HG02938 (cell line): Measurements from ENCODE around the gene FASN.

ENCODE experiments used
- ATAC-seq: cut with Tn5 transposase; IDR thresholded peaks from one replicate; pipeline ENCODE4 v1.9.1; 2021; ENCODE audit warnings: mild to moderate bottlenecking, moderate library complexity; ENCODE audit not compliant: unreplicated experiment

The FASN gene

DNA sequence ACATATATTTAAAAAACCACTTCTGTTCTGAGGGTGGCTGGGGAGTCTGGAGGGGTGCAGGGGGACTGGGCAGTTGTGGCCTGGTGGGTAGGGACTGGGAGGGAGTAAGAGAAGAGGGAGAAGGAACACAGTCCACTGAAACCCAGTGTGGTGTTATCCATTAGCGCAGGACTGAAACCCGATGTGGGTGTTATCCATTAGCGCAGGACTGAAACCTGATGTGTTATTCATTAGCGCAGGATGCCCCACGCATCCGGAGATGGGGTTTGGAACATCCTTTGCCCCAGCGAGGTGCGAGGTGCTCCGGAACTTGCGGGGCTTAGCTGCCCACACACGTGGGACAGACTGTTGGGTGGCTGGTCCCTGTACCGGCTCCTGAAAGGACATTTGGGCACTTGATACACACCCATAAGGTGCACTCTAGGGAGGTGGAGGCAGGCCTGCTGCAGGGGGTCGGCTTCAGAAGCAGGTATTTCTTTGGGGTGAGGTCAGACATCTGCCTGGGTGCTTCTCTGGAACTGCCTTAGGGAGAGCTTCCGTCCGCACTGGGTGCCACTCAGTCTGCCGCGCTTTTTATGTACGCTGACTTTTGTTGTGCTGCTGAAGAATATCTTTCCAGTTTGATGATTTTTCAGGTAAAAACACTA, 20.3 kb upstream of the FASN start:
- ATAC-seq: no peak

DNA sequence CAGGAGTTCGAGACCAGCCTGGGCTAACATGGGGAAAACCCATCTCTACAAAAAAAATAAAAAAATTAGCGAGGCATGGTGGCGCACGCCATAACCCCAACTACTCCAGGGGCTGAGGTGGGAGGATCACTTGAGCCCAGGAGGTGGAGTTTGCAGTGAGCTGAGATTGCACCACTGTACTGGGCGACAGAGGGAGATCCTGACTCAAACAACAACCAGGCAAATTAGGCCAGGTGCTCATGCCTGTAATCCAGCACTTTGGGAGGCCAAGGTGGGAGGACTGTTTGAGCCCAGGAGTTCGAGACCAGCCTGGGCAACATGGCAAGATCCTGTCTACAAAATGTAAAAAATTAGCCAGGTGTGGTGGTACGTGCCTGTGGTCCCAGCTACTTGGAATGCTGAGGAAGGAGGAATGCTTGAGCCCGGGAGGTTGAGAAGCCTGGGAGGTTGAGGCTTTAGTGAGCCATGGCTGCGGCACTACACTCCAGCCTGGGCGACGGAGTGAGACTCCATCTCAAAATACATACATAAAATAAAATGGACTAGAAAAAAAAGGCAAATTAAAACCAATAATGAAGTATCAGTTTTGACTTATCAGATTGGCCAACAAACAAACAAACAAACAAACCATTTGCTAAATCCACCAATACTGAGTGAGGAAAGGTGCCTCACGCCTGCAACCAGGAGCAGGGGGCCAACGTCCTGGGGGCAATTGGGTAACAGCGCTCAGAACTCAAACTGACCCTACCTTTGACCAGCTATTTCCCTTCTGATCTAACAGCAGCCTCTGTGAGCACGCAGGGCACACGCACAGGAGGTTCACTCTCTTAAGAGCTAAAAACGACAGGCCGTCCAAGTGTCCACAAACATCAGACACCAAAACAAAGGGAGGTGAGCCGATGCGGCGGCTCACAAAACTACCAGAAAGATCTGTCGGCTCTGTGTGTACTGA, 19.4 kb upstream of the FASN start:
- ATAC-seq: no peak

DNA sequence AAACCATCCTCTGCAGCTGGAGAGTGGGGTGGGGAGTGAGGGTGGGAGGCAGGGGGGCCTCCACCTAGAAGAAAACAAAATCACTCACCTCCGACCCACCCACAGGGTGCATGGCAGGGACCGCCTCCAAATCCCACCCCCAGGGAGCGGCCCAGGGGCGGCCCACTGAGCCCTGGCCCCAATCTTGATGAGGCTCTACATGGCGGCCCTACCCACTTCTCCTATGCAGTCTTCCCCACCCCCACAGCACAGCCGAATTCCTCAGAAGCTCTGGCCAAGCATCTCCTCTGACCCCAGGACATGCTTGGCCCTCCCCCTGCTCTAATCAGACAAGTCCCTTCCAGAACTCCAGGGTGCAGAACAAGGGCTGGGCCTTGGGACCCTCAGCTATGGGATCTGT, 18.2 kb upstream of the FASN start:
- ATAC-seq: no peak

DNA sequence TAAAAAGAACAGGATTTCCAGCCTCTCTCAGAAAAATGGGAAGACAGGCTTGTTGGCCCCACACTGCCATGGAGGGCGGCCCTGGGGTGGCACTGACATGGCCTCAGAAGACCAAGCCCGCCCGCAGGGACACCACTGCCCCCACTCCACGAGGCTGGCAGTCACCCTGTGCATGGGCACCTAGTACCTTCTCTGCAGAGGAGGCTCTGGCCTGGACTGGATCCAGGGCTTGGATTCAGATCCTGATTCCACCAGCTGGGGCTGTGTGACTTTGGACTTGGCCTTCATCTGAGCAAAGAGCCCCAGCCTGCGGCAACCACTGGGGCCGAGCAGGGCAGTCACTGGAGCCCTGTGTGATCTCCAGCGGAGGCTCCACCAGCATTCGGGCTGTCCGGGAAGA, 16.8 kb upstream of the FASN start:
- ATAC-seq: no peak

DNA sequence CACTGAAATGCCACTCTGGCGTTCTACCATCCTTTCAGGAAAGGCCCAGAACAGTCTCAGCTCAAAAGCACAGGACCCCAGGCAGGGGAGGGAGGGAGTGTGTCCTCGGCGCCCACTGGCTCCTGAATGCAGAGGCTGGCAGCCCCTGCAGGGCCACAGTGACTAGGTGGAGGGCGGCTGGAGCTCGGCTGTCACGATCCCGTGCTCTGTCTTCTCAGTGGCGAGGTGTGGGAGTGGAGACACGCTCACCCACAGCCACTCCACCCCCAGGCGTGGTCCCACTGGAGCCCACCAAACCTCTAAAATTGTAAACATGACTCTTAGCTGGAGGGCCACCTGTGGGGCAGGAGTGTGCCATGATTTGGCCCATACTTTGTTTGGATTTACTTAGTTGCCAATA, 16.4 kb upstream of the FASN start:
- no peak for ATAC-seq

DNA sequence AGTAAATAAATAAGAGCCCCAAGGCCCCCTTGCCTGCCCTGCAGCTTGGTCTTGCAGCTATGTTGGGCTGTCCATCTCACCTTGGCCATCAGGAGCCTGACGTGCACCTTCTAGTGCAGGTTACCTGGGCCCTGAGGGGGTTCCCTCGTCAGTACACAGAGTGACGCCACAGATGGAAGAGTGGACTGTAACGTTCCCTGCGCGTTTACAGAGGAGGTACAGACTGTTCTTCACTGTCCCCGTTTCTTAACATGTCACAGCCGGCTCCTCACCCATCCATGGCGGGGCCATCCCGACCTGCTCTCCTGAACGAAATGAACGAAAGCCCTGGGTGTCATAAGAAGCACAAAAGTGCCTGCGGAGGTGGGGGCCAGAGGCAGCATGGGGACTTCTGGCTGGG, 15.9 kb upstream of the FASN start:
- ATAC-seq: no peak

DNA sequence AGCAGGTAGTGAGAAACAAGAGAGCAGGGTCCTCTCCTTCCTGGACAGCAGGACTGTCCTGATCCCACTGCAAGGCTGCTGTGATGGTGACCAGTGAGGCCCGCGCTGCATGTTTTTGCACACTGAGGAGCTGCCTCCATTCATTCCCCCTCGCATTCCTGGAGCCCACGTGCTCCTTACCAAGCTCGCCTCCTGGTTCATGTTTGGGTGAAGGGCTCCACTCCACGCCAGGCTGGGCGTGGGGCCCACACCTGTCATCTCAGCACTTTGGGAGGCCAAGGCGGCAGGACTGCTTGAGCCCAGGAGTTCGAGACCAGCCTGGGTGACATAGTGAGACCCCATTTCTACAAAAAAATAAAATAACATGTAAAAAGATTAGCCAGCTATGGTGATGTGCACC, 15.4 kb upstream of the FASN start:
- no peak for ATAC-seq

DNA sequence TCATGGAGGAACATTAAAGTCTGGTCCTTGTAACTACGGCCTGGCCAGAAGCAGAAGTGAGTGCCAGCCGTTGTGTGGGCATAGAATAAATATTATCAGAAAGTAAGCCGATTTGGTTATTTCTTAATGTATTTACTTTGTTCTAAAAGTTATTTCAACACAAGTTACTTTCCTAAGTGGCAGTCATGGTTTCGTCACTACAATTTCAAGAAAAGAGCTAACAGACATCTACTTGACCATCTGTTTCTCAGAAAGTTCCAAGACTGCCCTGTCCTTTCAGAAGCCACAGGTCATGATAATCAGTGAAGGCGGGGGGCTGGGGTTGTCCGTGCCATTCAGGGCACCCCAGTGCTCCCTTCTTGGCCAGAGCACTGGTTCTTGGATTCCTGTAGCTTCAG, 14.9 kb upstream of the FASN start:
- ATAC-seq: no peak

DNA sequence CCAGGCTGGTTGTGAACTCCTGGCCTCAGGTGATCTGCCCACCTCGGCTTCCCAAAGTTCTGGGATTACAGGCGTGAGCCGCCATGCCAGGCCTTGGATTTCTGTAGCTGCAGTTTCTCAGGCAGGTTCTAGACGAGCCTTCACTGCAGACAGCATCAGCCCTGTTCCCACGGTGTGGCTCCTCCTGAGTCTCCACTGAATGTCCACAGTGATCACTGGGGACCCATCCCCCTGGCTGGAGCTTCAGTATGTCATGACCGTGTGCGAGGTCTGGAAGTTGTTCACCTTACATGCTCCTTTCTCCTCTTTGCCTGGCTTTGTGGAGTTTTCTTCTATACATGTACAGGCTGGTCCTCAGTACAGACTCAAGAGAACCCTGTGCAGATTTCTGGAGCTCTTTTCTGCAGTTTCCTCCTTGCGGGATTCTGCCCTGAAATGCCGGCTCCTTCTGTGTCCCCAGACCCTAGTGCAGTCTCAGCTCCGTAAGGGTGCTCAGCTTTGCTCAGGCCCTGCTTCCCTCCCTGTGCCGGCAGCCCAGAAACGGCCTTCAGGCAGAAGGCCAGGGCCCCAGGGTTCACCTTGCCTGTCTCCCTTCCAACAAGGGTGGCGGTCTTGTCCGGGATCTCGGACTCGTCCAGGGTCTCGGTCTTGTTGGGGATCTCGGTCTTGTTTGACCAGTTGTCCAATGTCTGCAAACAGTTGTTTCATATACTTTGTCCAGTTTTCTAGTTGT, 14.3 kb upstream of the FASN start:
- no peak for ATAC-seq

DNA sequence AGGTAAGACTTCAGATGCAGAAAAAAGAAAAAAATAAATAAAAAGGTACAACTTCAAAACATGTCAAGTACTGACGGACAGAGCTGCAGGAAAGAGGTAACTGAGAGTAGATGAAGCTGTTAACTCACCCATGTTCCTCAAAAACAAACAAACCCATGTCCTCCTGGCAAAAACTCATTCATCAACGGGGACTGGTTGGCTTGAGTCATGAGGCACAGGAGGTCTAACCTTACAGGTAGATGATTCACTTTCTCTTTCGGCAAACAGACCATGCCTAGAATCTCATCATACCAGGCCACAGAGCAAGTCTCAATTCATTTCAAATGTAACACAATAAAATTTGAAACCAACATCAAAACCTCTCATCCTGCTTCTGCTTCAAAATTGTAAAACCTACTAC, 12.3 kb upstream of the FASN start:
- no peak for ATAC-seq

DNA sequence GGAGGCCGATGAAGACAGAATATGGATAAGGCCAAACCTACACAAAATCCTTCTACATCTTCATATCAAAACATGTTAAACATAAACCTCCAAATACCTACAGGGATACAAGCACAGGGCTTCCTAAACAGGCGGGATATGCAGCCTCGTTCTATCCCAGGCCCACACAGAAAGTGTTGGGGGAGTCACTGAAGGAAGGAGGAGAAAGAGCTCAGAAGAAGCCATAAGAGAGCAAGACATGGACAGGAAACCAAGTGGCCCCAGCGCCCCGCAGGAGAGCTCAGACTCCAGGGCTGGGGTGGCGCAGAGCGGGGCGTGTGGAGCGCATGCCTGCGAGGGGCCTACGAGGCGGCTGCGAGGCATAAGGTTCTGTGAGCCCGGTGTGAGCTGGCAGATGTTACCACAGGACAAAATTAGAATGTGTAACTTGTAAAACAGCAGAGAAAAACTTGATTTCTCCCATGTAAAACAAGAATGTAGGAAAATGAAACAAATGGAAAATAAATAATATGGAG, 11.0 kb upstream of the FASN start:
- ATAC-seq: no peak

DNA sequence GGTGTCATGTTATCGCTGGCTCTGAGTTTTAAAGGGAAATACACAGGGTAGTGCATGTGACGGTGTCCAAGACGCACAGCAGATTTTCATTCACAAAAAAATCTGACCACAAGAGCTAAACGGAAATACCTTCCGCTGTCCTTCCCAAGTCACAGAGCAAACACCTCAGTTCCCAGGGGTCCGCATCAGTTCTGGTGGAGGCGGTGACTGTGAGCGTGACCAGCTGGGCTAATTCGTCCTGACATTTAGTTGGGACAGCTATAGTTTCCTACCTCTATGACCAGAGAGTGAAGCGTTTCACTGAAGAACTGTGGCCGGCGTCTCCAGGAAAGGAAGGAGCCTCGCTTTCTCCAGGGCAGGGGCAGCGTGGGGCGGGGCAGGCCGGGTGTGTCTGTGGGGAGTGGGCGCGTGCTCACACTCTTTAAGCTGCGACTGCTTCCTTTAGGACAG, 10.5 kb upstream of the FASN start:
- ATAC-seq: no peak

DNA sequence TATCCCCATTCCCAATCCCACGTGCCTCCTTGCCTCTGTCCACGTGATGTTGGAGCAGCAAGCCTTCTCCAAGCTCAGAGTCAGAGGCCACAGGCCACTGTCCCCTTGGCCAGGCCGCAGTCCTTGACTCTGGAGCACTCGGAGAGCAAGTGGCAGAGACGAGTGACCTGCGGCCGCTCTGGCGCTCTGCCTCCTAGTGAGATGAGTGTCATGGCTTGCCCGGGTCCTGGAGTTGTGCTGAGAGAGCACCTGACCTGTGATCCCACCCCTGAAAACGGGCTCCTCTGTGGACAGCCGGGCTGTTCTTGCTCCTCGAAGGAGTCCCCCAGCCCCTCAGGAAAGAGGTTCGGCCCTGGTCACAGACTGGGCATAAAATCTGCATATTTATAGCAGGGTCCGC, 10.0 kb upstream of the FASN start:
- no peak for ATAC-seq

DNA sequence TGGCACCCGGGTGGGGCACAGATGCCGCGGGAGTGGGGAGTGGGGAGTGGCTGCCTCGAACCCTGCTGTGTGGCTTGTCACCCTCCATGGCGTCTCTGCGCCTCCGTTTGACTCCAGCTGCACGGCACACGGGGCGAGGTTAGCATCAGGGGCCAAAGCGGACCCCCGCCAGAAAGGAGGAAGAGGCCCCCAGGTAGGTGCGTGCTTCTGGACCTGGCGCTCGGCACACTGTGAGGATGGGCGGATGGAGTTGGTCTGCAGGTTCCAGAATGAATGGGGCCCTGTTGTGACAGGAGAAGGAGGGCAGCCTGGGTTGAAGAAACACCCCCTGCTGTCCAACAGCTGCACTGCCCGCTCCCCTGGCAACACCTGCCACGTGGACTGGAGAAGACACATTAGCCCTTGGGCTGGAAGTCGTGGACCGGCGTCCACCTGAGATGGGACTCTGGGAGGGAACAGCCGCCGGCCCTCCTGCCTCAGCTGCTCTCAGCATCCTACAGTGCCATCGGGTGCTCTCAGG, 9.4 kb upstream of the FASN start:
- no peak for ATAC-seq

DNA sequence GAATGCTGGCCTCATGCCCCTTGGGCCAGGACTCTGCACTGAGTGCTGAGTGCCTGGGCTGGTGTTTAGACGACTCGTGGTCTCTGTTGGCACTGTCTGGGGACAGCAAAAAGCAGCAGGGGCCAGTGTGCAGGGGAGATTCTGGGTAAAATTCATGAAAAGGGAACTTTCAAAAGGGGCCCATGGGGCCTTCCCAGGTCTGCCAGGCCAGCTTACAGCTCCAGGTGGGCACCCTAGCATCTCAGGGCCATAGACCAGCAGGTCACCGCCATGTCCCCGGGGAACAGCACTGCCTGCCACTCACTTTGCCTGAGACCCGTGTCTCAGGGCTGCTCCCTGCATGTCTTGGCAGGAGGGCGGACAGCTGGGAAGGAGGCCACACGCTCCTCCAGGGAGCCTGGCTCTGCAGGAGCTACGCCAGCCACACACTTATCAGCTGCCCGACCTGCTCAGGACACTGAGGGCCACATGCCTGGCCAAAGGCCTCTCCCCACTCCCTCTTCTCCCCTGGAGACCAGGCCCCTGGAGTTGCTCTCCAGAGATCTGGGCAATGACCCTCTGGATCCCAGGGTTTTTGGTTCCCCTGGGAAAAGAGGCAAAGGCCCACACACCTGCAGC, 8.8 kb upstream of the FASN start:
- no peak for ATAC-seq

DNA sequence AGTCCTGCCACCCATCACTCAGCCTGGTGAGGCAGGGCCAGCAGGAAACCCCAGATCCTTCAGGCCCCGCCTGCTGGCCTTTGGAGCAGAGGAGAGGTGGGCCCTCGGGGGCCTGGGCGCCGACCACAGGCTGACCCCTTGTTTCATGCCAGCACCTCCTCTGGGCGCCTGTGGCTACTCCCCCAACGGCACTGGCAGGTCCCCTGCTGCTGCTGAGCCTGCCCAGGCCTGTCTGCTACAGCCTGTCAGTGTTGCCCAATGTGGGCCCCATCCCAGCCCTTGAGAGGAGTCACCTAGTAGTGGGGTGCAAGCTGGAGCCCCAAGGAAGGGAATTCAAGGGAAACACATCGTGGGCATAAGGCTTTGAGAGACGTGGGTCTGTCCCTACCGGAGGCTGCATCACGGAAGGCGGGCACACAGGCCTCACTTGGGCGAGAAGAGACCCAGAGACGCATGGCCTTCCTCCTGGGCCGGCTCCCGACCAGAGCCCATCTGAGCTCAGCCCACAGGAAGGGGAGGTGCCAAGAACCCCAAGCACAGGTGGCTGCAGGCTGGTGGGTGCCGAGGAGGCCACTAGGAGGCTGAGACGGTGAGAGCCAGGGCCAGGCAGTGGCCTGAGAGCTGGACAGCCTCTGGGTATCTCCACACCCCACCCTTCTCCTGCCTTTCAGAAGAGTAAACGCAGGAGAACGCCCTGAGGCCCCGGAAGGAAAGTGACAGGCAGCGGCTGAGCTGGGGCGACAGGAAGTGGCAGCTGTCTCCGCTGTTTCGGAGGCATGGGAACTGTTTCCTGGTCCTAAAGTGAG, 8.0 kb upstream of the FASN start:
- peak; percentile 79 for ATAC-seq

DNA sequence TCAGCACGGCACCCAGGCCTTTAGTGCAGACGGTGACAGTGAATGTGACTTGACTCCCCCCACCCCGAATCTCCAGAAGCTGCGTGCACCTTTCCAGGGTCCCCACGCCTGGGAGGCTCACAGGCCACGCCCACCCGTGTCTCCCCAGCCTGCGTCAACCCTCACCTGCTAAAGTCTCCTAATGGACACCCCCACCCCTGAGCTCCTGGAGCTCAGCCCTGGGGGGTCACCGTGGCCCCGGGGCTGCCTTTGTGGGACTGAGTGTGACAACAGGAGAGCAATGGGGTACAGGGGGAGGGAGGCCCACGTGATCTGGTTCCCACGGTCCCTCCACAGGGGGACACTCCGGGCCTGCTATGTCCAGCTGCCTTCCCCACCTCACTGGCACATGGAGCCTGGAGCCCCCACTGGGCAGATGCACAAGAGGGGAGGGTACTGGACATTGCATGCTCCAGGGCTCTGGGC, 7.4 kb upstream of the FASN start:
- ATAC-seq: no peak

DNA sequence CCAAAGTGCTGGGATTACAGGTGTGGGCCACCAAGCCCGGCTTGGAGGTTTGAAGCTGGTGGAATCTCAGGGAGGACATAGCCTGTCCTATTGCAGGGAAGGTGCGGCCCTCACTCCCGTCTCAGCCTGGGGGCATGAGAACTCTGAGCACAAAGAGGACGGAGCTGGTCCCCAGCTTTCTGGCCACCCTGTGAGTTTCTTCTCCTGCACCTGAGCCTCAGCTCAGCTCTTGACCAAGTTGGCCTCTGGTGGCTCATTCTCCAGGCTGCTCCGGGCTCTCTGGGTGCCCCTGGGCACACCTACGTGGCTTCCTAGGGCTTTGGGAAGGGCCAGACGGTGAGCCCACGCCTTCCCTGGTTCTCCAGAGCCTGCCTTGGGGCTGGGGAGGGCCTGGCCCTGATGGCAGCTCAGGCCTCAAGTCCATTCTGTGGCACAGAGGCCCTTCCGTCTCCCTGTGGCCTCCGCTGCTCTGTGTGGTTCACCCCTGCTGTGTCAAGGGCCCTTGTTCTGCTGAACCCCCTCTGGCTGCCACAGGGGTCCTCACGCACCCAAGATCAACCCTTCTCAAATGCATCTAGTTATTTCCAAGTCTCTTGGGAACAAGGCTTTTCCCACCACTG, 6.9 kb upstream of the FASN start:
- no peak for ATAC-seq
